Astrocyte (in vitro differentiated cells and primary cell): ENCODE measurements around the gene COA5. TPM values are rescaled to one million over a fixed set of nuclear protein-coding genes. Genes with fewer than 3 reads are reported as not detected.

ENCODE experiments used
- DNase-seq: peaks from one replicate; pipeline ENCODE4 v3.0.0-alpha.2; 2010; ENCODE audit warnings: low read depth
- FAIRE-seq: peaks from 2 replicates; lab custom pipeline; 2011; peaks lifted over from hg19 to GRCh38; lab: Jason Lieb, UNC
- H2AFZ ChIP-seq: 2 replicates; pipeline ENCODE4 v1.6.0; 2012; ENCODE audit warnings: low read depth, low read length, inconsistent platforms
- H3K27ac ChIP-seq: 2 replicates; pipeline ENCODE4 v1.5.1; 2011; ENCODE audit warnings: low read depth, low read length, inconsistent platforms
- H3K27me3 ChIP-seq: 2 replicates; pipeline ENCODE4 v1.6.0; 2011; ENCODE audit warnings: low read length, inconsistent platforms; ENCODE audit not compliant: insufficient read depth
- H3K36me3 ChIP-seq: 2 replicates; pipeline ENCODE4 v1.5.1; 2011; ENCODE audit warnings: low read length, inconsistent platforms; ENCODE audit not compliant: insufficient read depth
- H3K4me1 ChIP-seq: 2 replicates; pipeline ENCODE4 v1.5.1; 2011; ENCODE audit warnings: low read length, inconsistent platforms; ENCODE audit not compliant: insufficient read depth
- H3K4me2 ChIP-seq: 2 replicates; pipeline ENCODE4 v1.6.0; 2012; ENCODE audit warnings: low read length, inconsistent platforms
- H3K4me3 ChIP-seq: 2 replicates; pipeline ENCODE4 v1.5.1; 2011; ENCODE audit warnings: low read depth, mild to moderate bottlenecking, low read length, inconsistent platforms; ENCODE audit not compliant: insufficient read depth
- H3K79me2 ChIP-seq: 2 replicates; pipeline ENCODE4 v1.6.0; 2012; ENCODE audit warnings: mild to moderate bottlenecking, low read length, inconsistent platforms; ENCODE audit not compliant: insufficient read depth
- H3K9ac ChIP-seq: 2 replicates; pipeline ENCODE4 v1.6.0; 2012; ENCODE audit warnings: mild to moderate bottlenecking, low read length, inconsistent platforms
- H3K9me3 ChIP-seq: 2 replicates; pipeline ENCODE4 v1.5.1; 2012; ENCODE audit warnings: low read depth, mild to moderate bottlenecking, low read length, inconsistent platforms; ENCODE audit not compliant: insufficient read depth
- H4K20me1 ChIP-seq: 2 replicates; pipeline ENCODE4 v1.6.0; 2012; ENCODE audit warnings: low read length, inconsistent platforms; ENCODE audit not compliant: insufficient read depth
- H3K27ac Mint-ChIP-seq: one replicate; pipeline ENCODE4 v1.8.0; 2021; ENCODE audit warnings: mild to moderate bottlenecking, mixed read lengths; ENCODE audit not compliant: unreplicated experiment
- H3K27me3 Mint-ChIP-seq: one replicate; pipeline ENCODE4 v1.8.0; 2021; ENCODE audit warnings: low read depth, mixed read lengths; ENCODE audit not compliant: unreplicated experiment
- H3K36me3 Mint-ChIP-seq: one replicate; pipeline ENCODE4 v1.8.0; 2021; ENCODE audit warnings: low read depth, mixed read lengths; ENCODE audit not compliant: unreplicated experiment
- H3K4me1 Mint-ChIP-seq: one replicate; pipeline ENCODE4 v1.8.0; 2021; ENCODE audit warnings: low read depth, mixed read lengths; ENCODE audit not compliant: unreplicated experiment
- H3K4me3 Mint-ChIP-seq: one replicate; pipeline ENCODE4 v1.8.0; 2021; ENCODE audit warnings: mild to moderate bottlenecking, moderate library complexity, mixed read lengths; ENCODE audit not compliant: unreplicated experiment
- H3K9me3 Mint-ChIP-seq: one replicate; pipeline ENCODE4 v1.8.0; 2021; ENCODE audit warnings: mild to moderate bottlenecking, mixed read lengths; ENCODE audit not compliant: unreplicated experiment
- CTCF ChIP-seq: IDR thresholded peaks from 2 replicates; pipeline ENCODE4 v1.5.1; 2011; ENCODE audit warnings: low read depth, mild to moderate bottlenecking, inconsistent platforms, low read length, moderate library complexity; ENCODE audit not compliant: insufficient read depth
- EZH2 ChIP-seq: IDR thresholded peaks from 2 replicates; pipeline ENCODE4 v1.6.1; 2012; ENCODE audit warnings: mild to moderate bottlenecking, low read length, inconsistent platforms; ENCODE audit not compliant: insufficient read depth
- total RNA-seq: library from RNA; stranded (reverse); gene quantifications from 2 replicates; pipeline ENCODE4 v1.2.1, GENCODE V29; 2021

The COA5 gene
- total RNA-seq, 1 donor from 2014 or later: 19.8 TPM

- Histone ChIP-seq H2AFZ (no peak overlapping the region), H3K27ac (no peak overlapping the region), H3K4me3 (no peak overlapping the region), H3K9me3 (no peaks in the 10 kb centered on the region), H3K79me2 (no peaks in the 10 kb centered on the region), H3K4me1 (no peaks in the 10 kb centered on the region), H3K4me2 (no peak overlapping the region), H3K27me3 (no peaks in the 10 kb centered on the region), H3K9ac (no peak overlapping the region), H3K36me3 (no peaks in the 10 kb centered on the region), H4K20me1 (no peaks in the 10 kb centered on the region)
- TF ChIP-seq EZH2 (no peak), CTCF (no peak)
- FAIRE-seq: no peak
- Mint-ChIP-seq H3K9me3 (peaks cover 7% of the 10 kb centered on the region), H3K36me3 (peaks cover 14% of the 10 kb centered on the region), H3K4me1 (peaks cover 4% of the 10 kb centered on the region), H3K27me3 (no peaks in the 10 kb centered on the region), H3K4me3 (no peak overlapping the region), H3K27ac (no peak overlapping the region)
- DNase-seq: no peak
Observed at GRCh38 chr2:98592565-98592964, 15.7 kb downstream of the COA5 start.

- Mint-ChIP-seq H3K9me3 (peaks cover 7% of the 10 kb centered on the region), H3K27ac (no peak overlapping the region), H3K4me1 (peaks cover 4% of the 10 kb centered on the region), H3K27me3 (no peaks in the 10 kb centered on the region), H3K36me3 (peaks cover 17% of the 10 kb centered on the region), H3K4me3 (no peak overlapping the region)
- DNase-seq: no peak
- FAIRE-seq: no peak
- Histone ChIP-seq H3K9ac (no peak overlapping the region), H3K4me3 (no peak overlapping the region), H2AFZ (no peak overlapping the region), H3K79me2 (no peaks in the 10 kb centered on the region), H3K27ac (no peak overlapping the region), H4K20me1 (no peaks in the 10 kb centered on the region), H3K4me1 (no peaks in the 10 kb centered on the region), H3K36me3 (no peaks in the 10 kb centered on the region), H3K27me3 (no peaks in the 10 kb centered on the region), H3K9me3 (no peaks in the 10 kb centered on the region), H3K4me2 (no peak overlapping the region)
- no peak for TF ChIP-seq EZH2
- TF ChIP-seq CTCF: no peak
Observed at GRCh38 chr2:98589489-98589888, 18.8 kb downstream of the COA5 start.

GRCh38 chr2:98588880-98589431 lies 19.4 kb downstream of the COA5 start:
- Histone ChIP-seq H2AFZ (no peak overlapping the region), H3K9ac (no peak overlapping the region), H3K27ac (no peak overlapping the region), H3K9me3 (no peaks in the 10 kb centered on the region), H3K4me3 (no peak overlapping the region), H3K4me2 (no peak overlapping the region), H3K36me3 (no peaks in the 10 kb centered on the region), H3K79me2 (no peaks in the 10 kb centered on the region), H3K27me3 (no peaks in the 10 kb centered on the region), H4K20me1 (no peaks in the 10 kb centered on the region), H3K4me1 (no peaks in the 10 kb centered on the region)
- Mint-ChIP-seq H3K27me3 (no peaks in the 10 kb centered on the region), H3K4me3 (no peak overlapping the region), H3K27ac (no peak overlapping the region), H3K4me1 (peaks cover 4% of the 10 kb centered on the region), H3K36me3 (peaks cover 16% of the 10 kb centered on the region), H3K9me3 (peaks cover 7% of the 10 kb centered on the region)
- DNase-seq: no peak
- no peak for FAIRE-seq
- no peak for TF ChIP-seq EZH2
- TF ChIP-seq CTCF: no peak
